SW 1271 (cell line): Measurements from ENCODE around the gene ATP13A3.

ENCODE experiments used
- DNase-seq, 2 experiments: peaks; one replicate each; lab custom pipeline; 2025; lab: John Stamatoyannopoulos, UW

Gene ATP13A3

GRCh38 chr3:194369522-194370279 is 117.1 kb downstream of the ATP13A3 start, which contains the start of gene LRRC15:
Gene LRRC15, minus strand, starts transcription at chr3:194369743. Its CDS starts 8,700 bp downstream, at chr3:194361043.
- DNase-seq, result no peak

- no peak for DNase-seq
Measured at GRCh38 chr3:194368918-194369317, 117.9 kb downstream of the ATP13A3 start.

GRCh38 chr3:194367992-194368841 is 118.6 kb downstream of the ATP13A3 start:
- DNase-seq, result no peak

- DNase-seq, result no peak
Measured at GRCh38 chr3:194365978-194366490, 120.8 kb downstream of the ATP13A3 start.

- no peak for DNase-seq
Measured at GRCh38 chr3:194365526-194365925, 121.3 kb downstream of the ATP13A3 start.

GRCh38 chr3:194364652-194365434 is 122.0 kb downstream of the ATP13A3 start:
- no peak for DNase-seq

GRCh38 chr3:194364314-194364651 is 122.5 kb downstream of the ATP13A3 start:
- DNase-seq, result no peak

- DNase-seq, result no peak
Measured at GRCh38 chr3:194360568-194360967, 126.2 kb downstream of the ATP13A3 start.

- DNase-seq, result no peak
Measured at GRCh38 chr3:194357681-194358080, 129.1 kb downstream of the ATP13A3 start.

- no peak for DNase-seq
Measured at GRCh38 chr3:194355379-194355778, 131.4 kb downstream of the ATP13A3 start.

- no peak for DNase-seq
Measured at GRCh38 chr3:194354315-194354714, 132.5 kb downstream of the ATP13A3 start.
